Measurements from ENCODE around the gene ITIH2. TPM values are rescaled to one million over a fixed set of nuclear protein-coding genes. Genes with fewer than 3 reads are reported as not detected.

The ITIH2 gene
- total and polyA plus RNA-seq, 2 of the 8 experiments (the other 6 are each of a cell fraction or from before 2014, with no cell fraction given) = not detected

- Histone ChIP-seq H3K79me2 (ENCODE audit: control insufficient read depth in 1 of 2, insufficient read depth in 2 of 2, low read length in 2 of 2) (no peaks in the 10 kb centered on the region), H3K4ac (replicated peaks; ENCODE audit: insufficient read length, low read depth, low read length) (no peak within 1 kb of the TSS), H3K9me3 (ENCODE audit: insufficient read depth in 2 of 2, low read depth in 1 of 2, low read length in 1 of 2) (no peaks in the 10 kb centered on the region), H3K14ac (ENCODE audit: insufficient read length) (no peak within 1 kb of the TSS), H2BK5ac (ENCODE audit: low read depth, low read length) (0 out of 2 replicates have a peak within 1 kb of the TSS, but pooled peaks have one; percentile 25), H3K23ac (ENCODE audit: insufficient read length) (no peak within 1 kb of the TSS), H3K18ac (ENCODE audit: extremely low read depth, low read length) (no peak within 1 kb of the TSS), H2BK15ac (ENCODE audit: low read length) (no peak within 1 kb of the TSS; the same call in 1 of the 2 replicates), H2BK20ac (ENCODE audit: low read length) (no peak within 1 kb of the TSS), H2AFZ (ENCODE audit: low read length) (peak within 1 kb of the TSS; percentile 94; the same call in 1 of the 2 replicates), H4K20me1 (replicated peaks in 1 of 2; ENCODE audit: control insufficient read depth in 1 of 2, insufficient read depth in 2 of 2, low read length in 2 of 2) (no peaks in the 10 kb centered on the region), H3K79me1 (ENCODE audit: low read depth, low read length) (no peaks in the 10 kb centered on the region), H3K56ac (replicated peaks; ENCODE audit: insufficient read length, low read depth, low read length) (no peak within 1 kb of the TSS), H3K23me2 (ENCODE audit: low read depth, low read length) (peaks cover 7% of the 10 kb centered on the region; the same call in 1 of the 2 replicates), H3K4me3 (ENCODE audit: extremely low read depth in 1 of 4, insufficient read depth in 2 of 4, low read depth in 3 of 4, low read length in 4 of 4) (peak within 1 kb of the TSS; percentile 49 to 89 (median 70)), H3K36me3 (ENCODE audit: control insufficient read depth in 2 of 4, insufficient read depth in 4 of 4, low read length in 3 of 4) (no peaks in the 10 kb centered on the region), H2AK5ac (ENCODE audit: low read depth, low read length) (no peak within 1 kb of the TSS), H3K27me3 (replicated peaks in 1 of 4; ENCODE audit: control insufficient read depth in 3 of 4, extremely low read depth in 1 of 4, insufficient read depth in 3 of 4, low read length in 3 of 4) (peaks cover 0 to 20% (median 11%) of the 10 kb centered on the region in 4 experiments; a peak in 6 of 7 replicates), H2BK12ac (ENCODE audit: low read depth, low read length) (no peak within 1 kb of the TSS), H3K4me1 (replicated peaks in 1 of 4; ENCODE audit: control insufficient read depth in 3 of 4, insufficient read depth in 4 of 4, low read length in 3 of 4) (peaks cover 0 to 2% (median 0%) of the 10 kb centered on the region in 4 experiments; a peak in 2 of 7 replicates), H3K4me2 (ENCODE audit: insufficient read depth in 1 of 2, low read depth in 2 of 2, low read length in 2 of 2) (peak within 1 kb of the TSS; percentile 86 to 97), H3K9ac (replicated peaks in 1 of 4; ENCODE audit: extremely low read depth in 1 of 4, low read depth in 3 of 4, low read length in 3 of 4) (no peak within 1 kb of the TSS), H4K8ac (ENCODE audit: extremely low read depth, insufficient read depth, low read length) (peak within 1 kb of the TSS; percentile 78), H4K5ac (ENCODE audit: insufficient read length, low read depth, low read length) (no peak within 1 kb of the TSS), H2BK120ac (replicated peaks; ENCODE audit: low read depth, low read length) (no peak within 1 kb of the TSS), H4K91ac (replicated peaks; ENCODE audit: insufficient read length, low read length) (no peak within 1 kb of the TSS), H3K27ac (ENCODE audit: low read depth, low read length) (no peak within 1 kb of the TSS)
- 3% methylated on average over 32 of the region's 54 CpGs; no CpG with 5 or more reads in 1 of the 2 experiments for WGBS, 2 experiments (ENCODE audit: extremely low coverage in 1 of 2, insufficient coverage in 1 of 2, insufficient read length in 1 of 2, insufficient replicate concordance in 2 of 2, low coverage in 1 of 2, low lambda C conversion rate in 2 of 2, missing lambda C conversion rate in 1 of 2)
- CTCF ChIA-PET (ENCODE audit: partially characterized antibody) = interaction anchor here (0.6 to 2.9 kb wide), 9 partner anchors 18 to 807 kb away, joined by 3 to 12 read pairs (median 3); no protein-coding TSS in a partner anchor
- no peak for FAIRE-seq
- POLR2A ChIA-PET (ENCODE audit: partially characterized antibody) = no interaction called here
- peak in 1 of 2 experiments; percentile 71 for DNase-seq (ENCODE audit: low read depth in 1 of 2, low spot score in 2 of 2)
- peak; percentile 91 for TF ChIP-seq KDM4A (IDR thresholded peaks at IDR 0.05; ENCODE audit: low read depth, low read length, severe bottlenecking)
- no peak for TF ChIP-seq SP1 (IDR thresholded peaks at IDR 0.05; ENCODE audit: low read depth, low read length)
- peak; percentile 42 for TF ChIP-seq EZH2 (IDR thresholded peaks at IDR 0.05; ENCODE audit: low read depth, low read length, severe bottlenecking)
- TF ChIP-seq CREB1 (IDR thresholded peaks at IDR 0.05) = 0 out of 2 replicates have a peak, but pooled peaks have one; percentile 20
These were observed 36.7 kb upstream of the ITIH2 start, which contains the start of gene ITIH5 for GRCh38 chr10:7666253-7667023. Gene ITIH5, minus strand, starts transcription at chr10:7666966. Its CDS starts 74 bp downstream, at chr10:7666892.

Data from H1 (cell line).